Right lobe of liver (tissue), 4 donors: ENCODE data around the gene PAN3.

Source experiments
- POLR2A ChIP-seq: fragments of 450-650 bp; IDR thresholded peaks from one replicate; pipeline ENCODE4 v1.6.1; 2017; ENCODE audit warnings: antibody characterized with exemption, mild to moderate bottlenecking
- TF ChIP-seq, protein P1 (sequence below), 4 donors: fragments of 200-600 bp in 3 of 4; fragments of 450-650 bp in 1 of 4; IDR thresholded peaks; one replicate each; pipeline versions ENCODE4 v1.5.1 to v1.8.0; 2016 to 2022; ENCODE audit warnings: antibody characterized with exemption in 4 of 4, mild to moderate bottlenecking in 2 of 4
- donor health status: DM: no; HTN: no; CAD: no.
- donor health status: DM: no; HTN: no; CAD: no.
- donor health status: DM: no; HTN: yes; CAD: no.

DNA sequence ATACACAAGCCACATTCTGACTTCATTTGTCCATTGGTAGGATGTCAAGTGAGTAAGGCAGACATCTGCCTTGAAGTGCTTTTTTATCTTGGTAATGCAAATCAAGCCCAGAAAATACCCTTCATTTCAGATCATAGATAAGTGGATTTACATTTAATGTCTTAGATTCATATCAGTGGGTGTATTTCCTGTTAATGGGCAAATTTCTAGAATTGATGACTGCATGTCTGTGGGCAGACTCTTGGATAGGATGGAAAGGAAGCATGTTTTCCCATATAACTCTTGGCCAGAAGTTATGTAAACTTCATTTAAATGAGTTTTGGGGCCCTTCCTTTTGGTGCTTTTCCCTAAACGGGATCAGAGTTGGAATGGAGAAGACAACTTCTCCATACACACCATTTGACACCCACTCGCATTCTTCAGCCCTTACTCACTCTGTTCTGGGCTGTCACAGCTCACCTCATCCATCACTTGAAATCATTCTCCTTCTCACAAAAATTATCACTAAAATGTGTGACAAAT, 202.0 kb downstream of the PAN3 start:
- TF ChIP-seq POLR2A, result no peak
- TF ChIP-seq, protein P1, sequence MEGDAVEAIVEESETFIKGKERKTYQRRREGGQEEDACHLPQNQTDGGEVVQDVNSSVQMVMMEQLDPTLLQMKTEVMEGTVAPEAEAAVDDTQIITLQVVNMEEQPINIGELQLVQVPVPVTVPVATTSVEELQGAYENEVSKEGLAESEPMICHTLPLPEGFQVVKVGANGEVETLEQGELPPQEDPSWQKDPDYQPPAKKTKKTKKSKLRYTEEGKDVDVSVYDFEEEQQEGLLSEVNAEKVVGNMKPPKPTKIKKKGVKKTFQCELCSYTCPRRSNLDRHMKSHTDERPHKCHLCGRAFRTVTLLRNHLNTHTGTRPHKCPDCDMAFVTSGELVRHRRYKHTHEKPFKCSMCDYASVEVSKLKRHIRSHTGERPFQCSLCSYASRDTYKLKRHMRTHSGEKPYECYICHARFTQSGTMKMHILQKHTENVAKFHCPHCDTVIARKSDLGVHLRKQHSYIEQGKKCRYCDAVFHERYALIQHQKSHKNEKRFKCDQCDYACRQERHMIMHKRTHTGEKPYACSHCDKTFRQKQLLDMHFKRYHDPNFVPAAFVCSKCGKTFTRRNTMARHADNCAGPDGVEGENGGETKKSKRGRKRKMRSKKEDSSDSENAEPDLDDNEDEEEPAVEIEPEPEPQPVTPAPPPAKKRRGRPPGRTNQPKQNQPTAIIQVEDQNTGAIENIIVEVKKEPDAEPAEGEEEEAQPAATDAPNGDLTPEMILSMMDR (IDR thresholded peaks at IDR 0.05), result no peak
